ENCODE data around the gene OGFOD2. TPM values are rescaled to one million over a fixed set of nuclear protein-coding genes. Genes with fewer than 3 reads are reported as not detected.

Gene OGFOD2
- 8.7 and 12.4 TPM in 2 replicates for total RNA-seq

DNA sequence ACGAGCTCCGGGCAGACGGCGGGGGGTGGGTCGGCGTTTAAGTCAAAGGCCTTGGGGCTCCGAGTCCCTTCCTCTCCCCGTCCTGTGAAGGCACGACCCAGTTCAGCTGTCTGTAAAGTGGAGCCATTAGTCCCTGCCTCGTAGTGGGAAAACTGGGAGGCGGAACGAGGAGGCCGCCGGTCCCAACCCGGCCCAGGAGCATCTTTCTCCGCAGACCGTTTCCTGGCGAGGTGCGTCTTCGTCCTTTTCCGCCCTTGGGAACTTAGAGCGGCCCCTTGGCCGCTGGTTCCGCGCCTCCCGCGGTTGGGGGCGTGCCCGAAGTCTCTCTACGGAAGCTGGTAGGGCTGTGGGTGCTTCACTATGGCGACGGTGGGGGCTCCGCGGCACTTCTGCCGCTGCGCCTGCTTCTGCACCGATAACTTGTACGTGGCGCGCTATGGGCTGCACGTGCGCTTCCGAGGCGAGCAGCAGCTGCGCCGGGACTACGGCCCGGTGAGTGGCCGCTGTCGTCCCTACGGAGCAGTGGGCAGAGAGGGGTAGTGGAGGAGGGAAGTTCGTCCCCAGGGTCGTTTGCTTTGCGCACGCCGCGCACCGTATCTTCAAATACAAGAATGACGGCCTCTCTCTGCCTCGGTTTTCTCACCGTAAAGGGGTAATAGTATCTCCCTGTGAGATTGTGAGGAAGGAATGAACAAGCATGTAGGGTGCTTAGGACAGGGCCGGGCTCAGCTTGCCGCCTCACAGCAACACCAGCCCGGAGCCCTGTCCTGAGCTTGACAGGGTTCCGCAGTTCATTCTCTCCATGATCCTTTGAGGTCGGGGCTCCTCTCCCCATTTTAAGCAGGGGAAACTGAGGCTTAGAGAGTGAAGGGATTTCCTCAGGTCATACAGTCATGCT, at the start of gene OGFOD2:
Gene OGFOD2, plus strand, starts transcription at position 353 of the 898 bp plus-strand sequence. Its CDS starts 8 bp downstream, at position 361.

GRCh38 chr12:122965851-122966742, 8.9 kb upstream of the OGFOD2 start, which contains the start of gene ABCB9:
Gene ABCB9, minus strand, starts transcription at chr12:122966463. Its CDS starts 6,228 bp downstream, at chr12:122960235.

DNA sequence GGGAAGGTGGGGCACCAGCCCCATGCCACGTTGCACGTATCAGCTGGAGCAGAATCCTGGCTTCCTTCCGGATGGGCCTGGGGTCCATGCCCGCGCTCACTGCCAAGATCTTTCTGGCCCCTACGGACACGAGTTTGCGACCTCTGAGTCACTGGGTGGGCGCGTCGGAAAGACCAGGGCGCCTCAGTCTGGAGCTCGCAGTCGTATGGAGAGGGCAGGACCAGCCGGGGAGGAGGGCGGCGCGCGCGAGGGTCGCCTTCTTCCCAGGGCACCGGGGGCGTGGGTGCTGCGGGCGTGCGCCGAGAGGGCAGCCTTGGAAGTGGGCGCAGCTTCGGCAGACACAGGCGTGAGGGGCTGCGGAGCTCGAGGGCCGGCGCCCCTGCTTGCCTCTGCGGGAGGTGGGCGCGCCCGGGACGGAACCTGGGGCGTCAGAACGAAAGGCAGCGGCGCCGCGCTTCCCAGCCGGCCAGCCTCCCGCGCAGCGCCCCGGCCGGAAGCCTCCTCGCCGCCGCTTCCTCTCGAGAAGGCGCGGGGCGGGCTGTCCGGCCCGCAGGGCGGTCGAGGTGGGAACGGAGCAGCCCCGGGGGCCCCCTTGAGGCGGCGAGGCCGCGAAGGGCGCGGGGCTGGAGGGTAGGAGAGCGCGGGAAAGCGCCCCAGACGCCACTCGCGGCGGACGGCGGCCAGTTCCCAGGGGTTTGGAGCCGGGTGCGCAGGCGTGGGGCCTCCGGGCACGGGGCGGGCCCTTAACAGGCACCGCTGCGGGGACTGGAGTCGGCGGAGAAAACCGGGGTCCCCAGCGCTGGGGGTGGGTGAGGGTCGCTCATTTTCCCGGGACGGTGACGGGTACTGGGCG, 5.4 kb downstream of the OGFOD2 start, which contains the start of gene ARL6IP4:
Gene ARL6IP4, plus strand, starts transcription at position 499 of the 853 bp plus-strand sequence. CDS start 459 bp downstream, outside the sequence.

Other genes starting within 250 kb of the OGFOD2 start
- gene HCAR1, start 244.4 kb upstream of the OGFOD2 start, total RNA-seq = 0.17 and 0.85 TPM in 2 replicates
- 26.3 and 28.7 TPM in 2 replicates for gene DENR, start 222.4 kb upstream of the OGFOD2 start, total RNA-seq
- gene CCDC62, start 200.7 kb upstream of the OGFOD2 start, total RNA-seq = 0.40 and 0.65 TPM in 2 replicates
- 8.7 and 17.1 TPM in 2 replicates for gene HIP1R, start 139.8 kb upstream of the OGFOD2 start, total RNA-seq
- gene VPS37B, start 79.1 kb upstream of the OGFOD2 start, total RNA-seq = 11.0 and 17.6 TPM in 2 replicates
- 15.1 and 16.4 TPM in 2 replicates for gene ABCB9, start 8.8 kb upstream of the OGFOD2 start, total RNA-seq
- gene ARL6IP4, start 5.4 kb downstream of the OGFOD2 start, total RNA-seq = 97.6 and 98.4 TPM in 2 replicates
- 5.0 and 6.5 TPM in 2 replicates for gene PITPNM2, start 175.8 kb downstream of the OGFOD2 start, total RNA-seq